SW 1271 (cell line): ENCODE data around the gene PRIM2.
"Not testable (repeated sequence)": the region's sequence is repeated elsewhere in the genome, so short reads cannot be mapped to it uniquely, and the experiment has no call there.

Experiments used
- DNase-seq, 2 experiments: peaks; one replicate each; lab custom pipeline; 2025; lab: John Stamatoyannopoulos, UW

The PRIM2 gene

DNA sequence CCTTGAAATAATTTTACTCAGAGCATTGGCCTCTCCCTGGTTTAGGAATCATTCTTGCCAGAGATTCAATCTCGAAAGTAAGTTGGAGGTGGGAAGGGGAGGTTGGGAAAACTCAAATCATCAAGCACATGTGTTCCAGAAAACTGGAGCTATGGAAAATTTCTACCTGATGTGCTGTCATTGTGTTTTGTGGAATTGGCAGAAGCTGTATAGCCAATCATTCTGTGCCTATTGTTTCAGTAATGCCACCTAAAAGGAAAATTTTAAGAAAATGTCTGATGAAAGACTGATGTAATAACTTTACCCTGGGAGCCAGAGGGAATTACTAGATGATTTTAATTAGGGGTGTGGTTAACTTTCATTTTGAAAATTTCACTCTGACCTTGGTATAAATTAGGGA is 187.8 kb downstream of the PRIM2 start:
- DNase-seq, result not testable (repeated sequence)

DNA sequence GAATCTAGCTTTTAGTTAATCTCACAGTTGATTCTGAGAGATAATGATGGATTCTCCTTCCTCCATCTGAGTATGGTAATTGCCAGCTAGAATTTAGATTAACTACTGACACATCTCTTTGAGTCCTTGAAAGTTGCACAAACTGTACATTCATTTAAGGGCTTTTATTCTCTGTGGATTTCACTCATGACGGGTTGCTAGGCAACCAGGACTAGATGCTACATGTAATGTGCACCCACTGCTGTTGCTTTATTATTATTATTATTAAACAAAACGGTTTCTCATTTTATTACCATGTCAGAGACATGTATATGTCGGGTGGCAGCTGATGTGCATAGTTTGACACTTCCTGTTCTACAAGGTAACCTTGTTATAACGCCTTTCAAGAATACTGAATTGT is 193.0 kb downstream of the PRIM2 start:
- not testable (repeated sequence) for DNase-seq

DNA sequence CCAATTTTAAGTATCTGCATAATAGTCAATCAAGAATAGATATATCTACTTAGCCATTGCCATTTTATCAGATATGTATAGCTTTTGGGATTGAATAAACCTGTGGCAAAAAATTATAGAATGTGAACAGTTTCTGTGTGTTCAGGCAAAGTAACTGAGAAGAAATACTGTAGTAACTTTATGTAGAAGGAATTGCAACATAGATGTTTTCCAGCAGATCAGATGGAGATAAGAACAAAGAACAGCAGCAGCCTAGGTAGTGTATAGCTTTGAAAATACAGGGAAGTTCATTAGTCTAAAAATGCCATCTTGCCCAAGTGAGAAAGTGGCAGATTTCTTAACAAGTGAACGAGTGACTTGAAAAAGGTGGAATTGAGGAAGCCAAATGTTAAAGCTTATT is 197.7 kb downstream of the PRIM2 start:
- DNase-seq, result not testable (repeated sequence)

DNA sequence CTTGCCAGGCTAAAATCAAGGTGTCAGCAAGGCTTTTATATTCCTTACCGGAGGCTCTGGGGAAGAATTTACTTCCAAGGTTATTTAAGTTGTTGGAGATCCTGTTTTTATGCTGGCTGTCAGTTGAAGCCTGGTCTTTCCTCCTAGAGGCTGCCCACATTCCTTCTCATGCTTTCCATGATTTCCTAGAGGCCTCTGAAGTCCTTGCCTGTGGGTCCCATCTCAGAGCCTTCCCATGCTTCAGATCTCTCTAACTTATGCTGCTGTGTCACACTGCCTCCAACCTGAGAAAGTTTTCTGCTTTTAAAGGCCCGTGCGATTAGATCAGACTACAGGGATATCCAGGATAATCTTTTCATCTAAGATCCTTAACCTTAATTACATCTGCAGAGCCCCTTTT is 198.4 kb downstream of the PRIM2 start:
- DNase-seq, result not testable (repeated sequence)

DNA sequence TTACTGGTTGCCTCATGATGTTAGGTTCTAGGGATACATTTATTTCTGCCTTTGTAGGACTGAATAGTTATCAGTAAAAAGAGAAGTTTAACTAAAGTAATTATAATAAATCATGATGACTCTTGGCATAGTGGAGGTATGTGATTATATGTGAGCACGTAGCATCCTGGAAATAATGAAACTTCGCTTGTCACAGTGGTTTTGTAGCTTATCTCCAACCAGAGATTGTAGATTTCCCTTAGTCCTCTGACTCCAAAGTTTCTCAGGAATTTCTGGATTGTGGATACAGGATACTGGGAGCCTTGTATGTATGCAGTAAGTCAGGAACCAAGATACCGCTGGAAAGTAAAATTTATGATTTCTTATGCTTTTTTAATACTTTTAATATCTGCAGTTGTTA is 199.3 kb downstream of the PRIM2 start:
- DNase-seq, result not testable (repeated sequence)

DNA sequence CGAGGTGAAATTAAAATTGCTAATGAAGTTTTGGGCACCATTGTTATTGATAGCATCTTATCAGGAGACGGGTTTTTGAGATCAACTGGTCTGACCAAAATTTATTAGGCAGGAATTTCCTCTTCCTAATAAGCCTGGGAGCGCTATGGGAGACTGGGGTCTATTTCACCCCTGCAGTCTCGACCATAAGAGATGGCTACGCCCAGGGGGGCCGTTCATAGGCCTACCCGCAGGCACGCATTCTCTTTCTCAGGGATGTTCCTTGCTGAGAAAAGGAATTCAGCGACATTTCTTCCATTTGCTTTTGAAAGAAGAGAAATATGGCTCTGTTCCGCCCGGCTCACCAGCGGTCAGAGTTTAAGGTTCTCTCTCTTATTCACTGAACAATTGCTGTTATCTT is 201.8 kb downstream of the PRIM2 start:
- not testable (repeated sequence) for DNase-seq

DNA sequence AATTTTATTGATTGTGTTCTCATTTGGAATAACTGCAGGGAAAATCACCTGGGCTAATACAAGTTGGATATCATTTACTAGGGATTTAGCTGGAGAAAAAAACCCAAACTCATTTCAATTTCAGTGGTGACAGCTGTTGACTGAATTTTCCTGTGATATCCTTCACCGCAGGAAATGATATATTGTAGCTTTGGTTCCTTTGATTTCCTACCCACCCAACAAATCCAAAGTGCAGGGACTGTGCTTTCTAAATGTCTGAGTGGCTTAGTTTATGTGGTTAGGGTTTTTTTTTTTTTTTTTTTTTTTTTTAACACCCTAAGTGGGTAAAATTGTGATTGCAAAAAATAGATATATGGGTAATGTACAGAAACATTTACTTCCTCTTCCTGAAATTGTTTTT is 203.7 kb downstream of the PRIM2 start:
- not testable (repeated sequence) for DNase-seq

DNA sequence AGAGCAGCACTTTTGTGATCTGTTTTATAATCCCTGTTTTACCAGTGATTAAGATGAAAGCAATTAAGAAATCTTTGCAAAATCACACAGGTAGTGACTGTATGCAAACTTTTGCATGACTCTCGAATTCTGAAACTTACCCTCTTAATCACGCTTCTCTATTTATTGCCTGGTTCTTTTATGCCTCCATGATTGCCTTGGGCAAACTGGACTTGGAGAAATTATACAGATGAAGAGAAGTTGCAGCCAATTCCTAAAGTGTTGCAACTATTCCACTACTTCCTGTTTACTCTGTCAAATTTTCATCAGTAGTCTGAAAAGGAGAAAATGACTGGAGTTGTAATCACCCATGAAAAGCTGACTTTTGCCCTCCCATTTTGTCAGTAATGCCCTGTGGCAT is 205.8 kb downstream of the PRIM2 start:
- not testable (repeated sequence) for DNase-seq

DNA sequence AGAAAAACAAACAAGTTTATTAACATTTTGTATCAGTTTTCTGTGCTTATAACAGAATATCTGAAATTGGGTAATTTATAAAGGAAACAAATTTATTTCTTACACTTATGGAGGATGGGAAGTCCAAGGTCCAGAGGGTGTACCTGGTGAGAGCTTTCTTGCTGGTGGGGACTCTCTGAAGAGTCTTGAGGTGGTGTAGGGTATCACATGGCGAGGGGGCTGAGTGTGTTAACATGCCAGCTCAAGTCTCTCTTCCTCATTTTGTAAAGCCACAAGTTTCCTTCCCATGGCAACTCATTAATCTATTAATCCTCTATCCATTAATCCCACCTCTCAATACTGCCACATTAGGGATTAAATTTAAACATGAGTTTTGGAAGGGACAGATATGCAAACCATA is 212.3 kb downstream of the PRIM2 start:
- DNase-seq, result not testable (repeated sequence)

DNA sequence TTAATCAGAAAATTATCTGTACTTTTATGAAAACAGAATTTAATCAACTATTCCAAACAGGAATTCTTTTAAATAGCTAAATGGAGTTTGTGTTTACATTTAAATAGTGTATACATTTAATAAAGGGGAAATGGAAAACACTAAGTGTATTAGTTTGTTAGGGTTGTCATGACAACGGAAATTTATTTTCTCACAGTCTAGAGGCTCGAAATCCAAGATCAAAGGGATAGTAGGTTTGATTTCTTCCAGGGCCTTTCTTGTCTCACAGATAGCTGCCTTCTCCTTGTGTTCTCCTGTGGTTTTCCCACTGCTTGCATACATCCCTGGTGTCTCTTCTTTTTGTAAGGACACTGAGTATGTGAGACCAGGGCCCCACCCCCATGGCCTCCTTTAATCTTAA is 215.2 kb downstream of the PRIM2 start:
- DNase-seq, result not testable (repeated sequence)

DNA sequence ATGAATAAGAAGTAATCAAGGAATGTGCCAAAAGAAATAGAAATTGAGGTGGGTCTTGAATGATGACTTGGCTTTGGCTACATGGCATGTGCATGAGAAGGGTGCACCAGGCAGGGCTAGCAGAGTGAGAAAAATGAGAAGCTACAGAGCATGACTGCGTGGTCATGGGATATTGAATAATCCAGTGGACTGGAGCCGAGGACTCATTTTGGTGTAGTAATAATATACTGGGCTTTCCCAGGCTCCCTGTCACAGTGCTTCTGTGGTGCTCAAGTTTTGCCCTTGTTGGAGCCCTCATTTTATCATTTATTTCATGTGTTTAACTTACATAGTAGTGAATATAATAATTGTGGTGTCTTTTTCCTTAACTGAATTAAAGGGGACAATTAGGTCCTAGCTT is 217.7 kb downstream of the PRIM2 start:
- not testable (repeated sequence) for DNase-seq

DNA sequence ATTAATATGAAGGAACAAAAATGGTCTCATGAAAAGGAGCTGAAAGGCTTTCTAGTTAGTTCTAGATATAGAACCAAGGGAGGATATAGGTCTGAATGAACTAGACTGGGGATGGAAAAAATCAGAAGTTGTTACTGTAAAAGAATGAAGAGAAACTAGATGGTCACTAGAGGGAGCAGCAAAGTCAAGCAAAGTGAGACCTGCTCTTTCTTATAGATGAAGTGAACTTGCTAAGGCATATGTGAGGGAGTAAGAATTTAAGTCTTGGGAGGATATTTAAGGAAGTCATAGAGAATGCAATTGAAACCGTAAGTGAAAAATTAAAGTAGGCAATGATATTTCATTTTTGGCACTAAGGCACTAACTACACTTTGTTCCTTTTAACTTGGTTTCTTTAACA is 218.6 kb downstream of the PRIM2 start:
- DNase-seq, result peak; percentile 1 to 56

DNA sequence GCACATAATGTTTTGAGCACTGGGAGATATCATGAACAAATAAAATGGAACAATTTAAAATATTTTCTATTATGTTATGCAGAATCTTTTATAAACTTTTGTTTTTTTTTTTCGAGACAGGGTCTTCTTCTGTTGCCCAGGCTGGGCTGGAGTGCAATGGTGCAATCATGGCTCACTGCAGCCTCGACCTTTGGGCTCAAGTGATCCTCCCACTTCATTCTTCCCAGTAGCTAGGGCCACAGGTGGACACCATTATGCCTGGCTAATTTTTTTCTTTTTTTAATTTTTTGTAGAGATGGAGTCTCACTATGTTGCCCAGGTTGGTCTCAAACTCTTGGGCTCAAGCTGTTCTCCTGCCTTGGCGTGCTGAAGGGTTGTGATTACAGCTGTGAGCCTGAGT is 220.5 kb downstream of the PRIM2 start:
- DNase-seq, result not testable (repeated sequence)

DNA sequence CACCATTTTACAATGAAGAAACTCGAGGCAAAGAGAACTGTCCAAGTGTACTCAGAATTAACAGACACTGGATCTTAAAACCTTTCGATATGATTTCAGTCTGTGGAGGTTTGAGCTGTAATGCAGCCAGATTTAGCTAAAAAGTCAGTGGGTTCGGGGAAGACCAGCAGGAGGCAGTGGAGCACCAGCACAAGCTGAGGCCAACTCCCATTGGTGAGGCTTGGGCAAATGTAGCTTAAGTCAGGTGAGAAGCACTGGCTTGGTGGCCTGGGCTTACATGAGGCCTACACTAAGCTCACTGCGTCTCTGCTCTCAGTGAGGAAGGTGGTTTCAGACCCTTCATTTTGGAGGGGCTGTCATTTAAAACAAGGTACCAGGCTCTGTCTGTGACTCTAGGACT is 234.5 kb downstream of the PRIM2 start:
- not testable (repeated sequence) for DNase-seq

DNA sequence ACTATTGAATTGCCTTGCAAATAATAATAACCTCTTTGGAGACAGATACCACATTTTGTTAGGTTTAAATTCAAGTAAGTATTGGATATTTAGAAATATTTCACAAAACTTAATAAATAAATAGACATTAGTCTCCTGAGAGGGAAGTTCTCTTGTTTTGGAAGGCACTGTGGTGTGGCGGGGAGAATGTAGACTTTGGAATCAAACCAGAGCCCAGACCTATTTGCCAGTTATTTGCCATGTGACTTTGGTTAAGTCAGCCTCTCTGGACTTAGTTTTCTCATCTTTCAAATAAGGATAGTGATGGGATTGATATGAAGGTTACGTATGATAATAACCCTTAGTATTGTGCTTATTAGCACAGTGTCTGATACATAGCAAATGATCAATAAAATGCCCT is 240.4 kb downstream of the PRIM2 start:
- DNase-seq, result not testable (repeated sequence)

DNA sequence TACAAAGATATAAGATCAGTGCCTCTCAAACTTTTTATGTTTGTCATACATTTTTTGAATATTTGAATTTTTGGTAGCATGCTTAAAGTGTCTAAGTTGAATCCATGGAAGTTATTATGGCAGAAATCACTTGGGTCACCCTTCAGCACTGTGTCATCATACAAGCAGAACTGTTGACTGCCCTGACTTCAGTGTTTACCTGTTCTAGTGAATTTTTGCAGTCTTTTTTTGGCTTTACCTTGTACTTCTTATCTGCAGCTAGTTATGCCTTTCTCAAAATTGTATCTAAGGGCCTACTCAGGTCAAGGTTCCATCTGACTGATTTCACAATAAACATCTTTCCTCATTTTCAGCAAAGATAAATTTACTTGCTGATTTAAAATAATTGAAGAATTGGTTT is 241.7 kb downstream of the PRIM2 start:
- not testable (repeated sequence) for DNase-seq

DNA sequence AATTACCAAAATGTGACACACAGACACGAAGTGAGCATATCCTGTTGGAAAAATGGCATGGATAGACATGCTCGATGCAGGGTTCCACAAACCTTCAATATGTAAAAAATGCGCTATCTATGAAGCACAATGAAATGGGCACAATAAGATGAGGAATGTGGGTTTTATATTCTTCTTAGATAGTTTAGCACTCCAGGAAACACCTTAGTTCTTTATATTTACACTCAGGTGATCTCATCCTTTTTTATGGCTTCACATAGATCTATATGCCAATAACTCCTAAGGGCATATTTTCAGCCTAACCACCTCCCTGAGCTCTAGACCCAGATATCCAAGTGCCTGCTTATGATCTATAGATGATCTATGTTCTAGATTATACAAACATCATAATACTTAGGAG is 244.8 kb downstream of the PRIM2 start:
- DNase-seq, result not testable (repeated sequence)

DNA sequence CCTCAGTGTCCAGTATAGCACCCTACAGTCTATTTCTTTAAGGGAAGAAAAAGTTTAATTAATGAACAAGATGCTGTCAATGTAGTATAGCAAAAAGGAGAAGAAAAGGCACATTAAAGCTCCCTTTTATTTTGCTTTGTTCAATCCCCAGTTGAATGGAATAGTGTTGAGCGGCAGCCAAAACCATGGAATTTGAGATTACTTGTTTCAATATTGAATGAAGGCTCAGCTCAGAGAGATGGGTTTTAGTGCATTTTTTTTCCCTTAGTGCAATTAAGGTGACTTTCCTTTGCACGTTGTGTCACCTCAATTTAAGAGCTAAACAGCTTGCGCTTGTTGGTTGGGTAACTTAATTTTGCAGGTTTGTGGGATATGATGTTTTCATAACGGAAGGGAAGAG is 254.7 kb downstream of the PRIM2 start:
- not testable (repeated sequence) for DNase-seq

DNA sequence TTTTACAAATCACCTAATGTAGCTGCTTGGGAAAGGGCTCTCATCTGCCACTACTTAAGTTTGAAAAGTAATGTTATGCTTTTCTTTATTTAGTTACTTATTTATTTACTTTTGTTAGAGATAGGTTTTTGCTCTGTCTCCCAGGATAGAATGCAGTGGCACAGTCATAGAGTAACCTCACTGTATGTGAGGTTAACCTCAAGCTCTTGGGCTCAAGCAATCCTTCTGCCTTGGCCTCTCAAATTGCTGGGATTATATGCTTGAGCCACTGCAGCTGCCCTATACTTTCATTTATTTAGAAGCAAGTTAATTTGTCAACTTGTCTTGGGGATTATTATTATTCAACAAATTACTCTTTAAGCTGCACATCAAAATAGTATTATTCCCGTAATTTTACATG is 255.4 kb downstream of the PRIM2 start:
- not testable (repeated sequence) for DNase-seq

DNA sequence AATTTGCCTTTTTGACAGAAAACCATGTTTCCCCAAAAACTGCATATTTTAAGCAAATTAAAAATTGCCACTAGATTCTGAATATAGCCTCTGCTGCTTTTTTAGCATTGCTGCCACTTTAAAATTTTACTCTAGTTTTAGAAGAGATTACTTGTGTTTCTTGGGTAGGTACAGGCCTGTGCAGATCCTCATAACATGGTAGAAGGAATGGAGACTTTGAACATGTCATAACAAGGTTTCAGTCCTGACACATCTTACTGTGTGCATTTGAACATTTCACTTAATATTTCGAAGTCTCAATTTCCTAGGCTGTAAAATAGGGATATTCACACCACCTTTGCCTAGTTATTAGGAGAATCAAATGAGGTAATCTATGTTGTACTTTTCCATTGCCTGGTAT is 259.6 kb downstream of the PRIM2 start:
- not testable (repeated sequence) for DNase-seq

DNA sequence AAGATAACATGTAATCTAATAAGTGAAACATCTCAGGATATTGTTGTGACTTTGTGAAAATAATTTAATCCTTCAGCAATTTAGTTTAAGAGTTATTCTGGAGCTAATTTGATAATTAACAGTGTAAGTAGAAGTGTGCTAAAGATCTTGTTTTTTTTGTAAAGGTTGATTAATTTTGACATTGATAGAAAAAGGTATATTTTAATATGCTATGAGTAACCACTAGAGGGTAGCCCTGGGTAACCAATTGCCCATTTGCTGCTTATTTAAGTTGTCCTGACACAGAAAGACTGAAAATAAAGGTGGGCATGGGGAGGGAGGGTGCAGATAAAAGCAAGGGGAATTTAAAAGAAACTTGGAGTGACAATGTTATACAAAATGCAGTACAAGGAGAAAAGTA is 262.1 kb downstream of the PRIM2 start:
- DNase-seq, result peak in 1 of 2 experiments; percentile 0

DNA sequence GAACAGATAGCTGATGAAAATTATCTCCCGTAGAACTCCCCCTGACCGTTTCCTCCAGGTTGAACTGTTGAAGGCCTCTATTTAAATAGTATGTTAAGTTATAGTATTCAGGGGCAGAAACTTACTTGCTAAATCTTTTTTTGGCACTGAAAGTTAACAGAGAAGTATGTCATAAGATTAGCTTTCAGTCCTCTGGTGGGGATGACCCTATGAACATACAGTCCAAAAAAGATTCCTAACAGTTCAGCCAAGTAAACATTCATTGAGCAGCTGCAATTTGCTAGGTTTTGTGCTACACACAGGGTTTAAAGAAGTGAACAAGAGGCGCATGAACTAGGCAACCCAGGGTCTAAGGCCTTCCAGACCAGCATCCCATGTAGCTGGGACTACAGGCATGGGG is 264.2 kb downstream of the PRIM2 start:
- DNase-seq, result not testable (repeated sequence)

DNA sequence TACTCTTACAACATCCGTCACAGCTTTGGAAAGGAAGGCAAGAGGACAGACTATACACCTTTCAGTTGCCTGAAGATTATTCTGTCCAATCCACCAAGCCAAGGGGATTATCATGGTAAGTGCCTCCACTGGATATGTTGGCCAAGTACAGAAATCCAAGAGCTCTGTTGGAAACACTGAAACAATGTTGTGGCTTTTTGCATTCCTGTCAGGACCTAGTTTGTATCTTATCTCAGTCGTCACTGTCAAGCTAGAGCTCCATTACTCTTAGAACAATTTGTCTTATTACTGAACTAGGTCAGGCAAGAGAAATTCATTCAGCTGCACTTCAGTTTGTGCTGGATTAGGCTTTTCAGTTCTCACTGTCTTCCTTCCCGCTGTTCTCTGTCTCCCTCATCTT is 283.7 kb downstream of the PRIM2 start:
- DNase-seq, result not testable (repeated sequence)

DNA sequence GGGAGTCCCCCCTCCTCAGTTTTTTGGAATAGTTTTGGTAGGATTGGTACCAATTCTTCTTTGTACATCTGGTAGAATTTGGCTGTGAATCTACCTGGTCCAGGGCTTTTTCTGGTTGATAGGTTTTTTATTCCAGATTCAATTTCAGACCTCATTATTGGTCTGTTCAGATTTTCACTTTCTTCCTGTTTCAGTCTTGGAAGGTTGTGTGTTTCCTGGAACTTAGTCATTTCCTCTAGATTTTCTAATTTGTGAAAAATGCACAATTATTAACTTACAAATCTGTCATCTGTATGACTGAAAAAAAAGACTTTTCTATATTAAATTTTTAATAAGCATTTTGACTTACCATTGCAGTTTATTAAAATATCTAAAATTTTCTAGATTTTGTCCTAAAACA is 287.9 kb downstream of the PRIM2 start:
- not testable (repeated sequence) for DNase-seq

DNA sequence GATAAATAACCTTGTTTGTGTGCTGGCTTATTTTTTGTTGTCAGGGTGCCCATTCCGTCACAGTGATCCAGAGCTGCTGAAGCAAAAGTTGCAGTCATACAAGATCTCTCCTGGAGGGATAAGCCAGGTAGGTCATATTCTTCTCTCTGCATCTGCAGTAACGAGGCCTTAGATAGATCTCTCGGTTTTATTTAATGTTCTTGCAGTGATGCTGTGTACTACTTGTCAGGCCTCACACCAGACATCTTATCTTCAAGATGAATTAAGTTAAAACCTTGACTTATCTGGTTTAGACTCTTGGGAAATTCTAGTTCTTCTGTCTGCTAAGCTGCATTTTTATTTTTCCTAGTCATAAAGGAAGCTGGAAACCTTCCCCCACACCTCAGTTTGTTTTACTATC is 288.9 kb downstream of the PRIM2 start:
- not testable (repeated sequence) for DNase-seq
